IMR-90 (cell line): ENCODE results near the gene GAB1.

Source experiments
- BHLHE40 ChIP-seq: fragments of 150-350 bp; IDR thresholded peaks from 2 replicates; pipeline ENCODE4 v1.6.1; 2016; ENCODE audit warnings: mild to moderate bottlenecking, low read depth, low read length
- MAZ ChIP-seq: IDR thresholded peaks from 2 replicates; pipeline ENCODE4 v1.6.1; 2012; ENCODE audit warnings: low read depth, mild to moderate bottlenecking, low read length, improper control_type of control experiment, moderate library complexity, borderline replicate concordance
- MXI1 ChIP-seq: IDR thresholded peaks from 2 replicates; pipeline ENCODE4 v1.6.1; 2012; ENCODE audit warnings: low read depth, mild to moderate bottlenecking, low read length, moderate library complexity, borderline replicate concordance
- POLR2A ChIP-seq: IDR thresholded peaks from 2 replicates; pipeline ENCODE4 v1.6.1; 2012; ENCODE audit warnings: mild to moderate bottlenecking, low read depth, low read length
- RFX5 ChIP-seq: IDR thresholded peaks from 2 replicates; pipeline ENCODE4 v1.8.0; 2012; ENCODE audit warnings: low read depth, mild to moderate bottlenecking, low read length, moderate library complexity
- TF ChIP-seq, protein P1 (sequence below): conservative IDR thresholded peaks from 2 replicates; pipeline ENCODE4 v1.5.1; 2012; ENCODE audit warnings: mild to moderate bottlenecking, low read depth, low read length, improper control_type of control experiment
- TF ChIP-seq, protein P2 (sequence below): fragments of 150-350 bp; IDR thresholded peaks from 2 replicates; pipeline ENCODE4 v1.6.1; 2017; ENCODE audit warnings: mild to moderate bottlenecking, antibody characterized with exemption, low read length, low read depth

DNA sequence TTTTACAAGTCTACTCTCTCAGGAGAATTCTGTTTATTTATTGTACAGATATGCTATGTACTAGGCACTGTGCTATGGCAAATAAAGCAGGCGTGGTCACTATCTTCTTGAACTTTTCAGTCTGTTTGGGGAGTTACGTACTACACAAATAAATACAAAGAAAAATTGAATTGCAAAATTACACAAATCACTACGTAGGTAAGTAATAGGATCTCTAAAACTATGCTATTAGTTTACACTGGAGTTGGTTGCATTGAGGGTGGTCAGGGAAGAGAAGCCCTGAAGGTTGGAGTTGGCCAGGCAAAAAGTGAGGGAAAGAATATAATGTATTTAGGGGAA is 75.7 kb downstream of the GAB1 start:
- TF ChIP-seq, protein P1, sequence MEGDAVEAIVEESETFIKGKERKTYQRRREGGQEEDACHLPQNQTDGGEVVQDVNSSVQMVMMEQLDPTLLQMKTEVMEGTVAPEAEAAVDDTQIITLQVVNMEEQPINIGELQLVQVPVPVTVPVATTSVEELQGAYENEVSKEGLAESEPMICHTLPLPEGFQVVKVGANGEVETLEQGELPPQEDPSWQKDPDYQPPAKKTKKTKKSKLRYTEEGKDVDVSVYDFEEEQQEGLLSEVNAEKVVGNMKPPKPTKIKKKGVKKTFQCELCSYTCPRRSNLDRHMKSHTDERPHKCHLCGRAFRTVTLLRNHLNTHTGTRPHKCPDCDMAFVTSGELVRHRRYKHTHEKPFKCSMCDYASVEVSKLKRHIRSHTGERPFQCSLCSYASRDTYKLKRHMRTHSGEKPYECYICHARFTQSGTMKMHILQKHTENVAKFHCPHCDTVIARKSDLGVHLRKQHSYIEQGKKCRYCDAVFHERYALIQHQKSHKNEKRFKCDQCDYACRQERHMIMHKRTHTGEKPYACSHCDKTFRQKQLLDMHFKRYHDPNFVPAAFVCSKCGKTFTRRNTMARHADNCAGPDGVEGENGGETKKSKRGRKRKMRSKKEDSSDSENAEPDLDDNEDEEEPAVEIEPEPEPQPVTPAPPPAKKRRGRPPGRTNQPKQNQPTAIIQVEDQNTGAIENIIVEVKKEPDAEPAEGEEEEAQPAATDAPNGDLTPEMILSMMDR: no peak
- TF ChIP-seq, protein P2, sequence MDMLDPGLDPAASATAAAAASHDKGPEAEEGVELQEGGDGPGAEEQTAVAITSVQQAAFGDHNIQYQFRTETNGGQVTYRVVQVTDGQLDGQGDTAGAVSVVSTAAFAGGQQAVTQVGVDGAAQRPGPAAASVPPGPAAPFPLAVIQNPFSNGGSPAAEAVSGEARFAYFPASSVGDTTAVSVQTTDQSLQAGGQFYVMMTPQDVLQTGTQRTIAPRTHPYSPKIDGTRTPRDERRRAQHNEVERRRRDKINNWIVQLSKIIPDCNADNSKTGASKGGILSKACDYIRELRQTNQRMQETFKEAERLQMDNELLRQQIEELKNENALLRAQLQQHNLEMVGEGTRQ: no peak
- TF ChIP-seq BHLHE40: no peak
- TF ChIP-seq POLR2A: no peak
- no peak for TF ChIP-seq RFX5
- TF ChIP-seq MAZ: no peak
- TF ChIP-seq MXI1: no peak
